ENCODE data around the gene RHBDL1. TPM values are rescaled to one million over a fixed set of nuclear protein-coding genes. Genes with fewer than 3 reads are reported as not detected.

Gene RHBDL1
- total and polyA plus RNA-seq, 11 donors, result 0.19 to 3.6 (median 1.8) TPM

DNA sequence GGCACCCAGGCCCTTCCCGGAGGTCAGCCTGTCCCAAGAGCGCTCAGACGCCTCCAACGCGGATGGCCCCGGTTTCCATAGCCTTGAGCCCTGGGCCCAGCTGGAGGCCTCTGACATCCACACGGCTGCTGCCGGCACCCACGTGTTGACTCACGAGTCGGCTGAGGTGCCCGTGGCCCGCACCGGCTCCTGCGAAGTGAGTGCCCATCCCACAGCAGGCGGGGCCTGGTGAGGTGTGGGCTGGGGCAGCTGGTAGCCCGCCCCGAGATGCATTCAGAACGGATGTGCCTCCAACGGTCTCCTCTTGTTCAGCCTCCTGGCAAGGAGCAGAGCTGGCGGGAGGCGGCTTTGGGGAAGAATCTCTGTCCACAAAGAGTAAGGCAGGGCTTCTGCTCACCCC lies 23.6 kb upstream of the RHBDL1 start:
- TF ChIP-seq POLR2A (IDR thresholded peaks at IDR 0.05), result no peak
- H3K4me3 ChIP-seq, result no peak overlapping the region
- ATAC-seq, result no peak
- WGBS, 4 donors, result 87 to 92% (median 91%) methylated on average over 14 to 22 of the region's 22 CpGs
- no peak overlapping the region for H3K27ac ChIP-seq
- peaks cover 3 to 38% (median 29%) of the 10 kb centered on the region in 12 donors for H3K4me1 ChIP-seq
- no peaks in the 10 kb centered on the region for H3K27me3 ChIP-seq
- intact Hi-C loops (cut with DNase I), result loop anchor here in 1 of 10 donors (10.0 kb wide), 1 partner anchor 67 kb away; no protein-coding TSS in a partner anchor
- DNase-seq, result no peak
- H3K36me3 ChIP-seq, result peaks cover 0 to 23% (median 0%) of the 10 kb centered on the region in 9 donors
- no peaks in the 10 kb centered on the region for H3K9me3 ChIP-seq

DNA sequence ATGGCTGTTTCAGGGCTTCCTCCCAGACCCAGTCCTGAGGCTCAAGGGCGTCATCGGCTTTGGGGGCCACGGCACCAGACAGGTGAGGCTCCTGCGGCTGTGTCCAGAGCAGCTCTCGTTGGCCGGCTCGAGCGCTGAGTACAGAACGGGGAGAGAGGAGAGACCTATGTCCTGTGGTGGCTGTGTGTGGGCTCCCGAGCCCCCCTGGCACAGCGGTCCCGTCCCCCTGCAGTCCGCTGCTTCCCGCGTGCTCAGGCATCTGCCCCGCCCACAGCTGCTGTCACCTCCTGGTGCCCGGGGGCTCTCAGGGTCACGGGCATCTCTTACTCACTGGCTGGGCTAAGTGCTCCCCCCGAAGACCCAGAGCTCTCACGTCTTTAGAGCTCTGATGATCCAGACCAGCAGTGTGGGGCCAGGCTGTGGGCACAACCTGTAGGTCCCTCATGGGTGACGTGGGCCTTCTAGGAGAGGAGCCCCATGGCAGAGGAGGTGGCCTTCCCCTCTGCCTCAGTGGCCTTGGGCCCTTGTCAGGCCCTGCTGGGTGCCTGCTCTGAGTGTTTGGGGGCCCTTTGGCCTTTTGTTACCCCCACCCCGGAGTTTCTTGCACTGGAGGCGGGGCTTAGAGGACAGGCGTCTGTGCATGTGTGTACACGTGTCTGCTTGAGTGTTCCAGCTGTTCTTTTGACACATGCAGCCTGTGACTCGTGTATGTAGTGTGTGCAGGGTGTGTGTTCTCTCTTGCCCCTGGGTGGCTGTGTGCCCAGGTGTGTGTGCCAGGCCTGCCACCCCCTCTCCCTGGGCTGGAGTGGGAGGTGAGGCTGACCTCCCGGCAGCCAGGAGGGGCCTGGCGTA lies 22.8 kb upstream of the RHBDL1 start:
- intact Hi-C loops (cut with DNase I), result loop anchor here in 1 of 10 donors (10.0 kb wide), 1 partner anchor 68 kb away; no protein-coding TSS in a partner anchor
- H3K4me1 ChIP-seq, result peaks cover 3 to 30% (median 21%) of the 10 kb centered on the region in 12 donors
- TF ChIP-seq, protein P1, sequence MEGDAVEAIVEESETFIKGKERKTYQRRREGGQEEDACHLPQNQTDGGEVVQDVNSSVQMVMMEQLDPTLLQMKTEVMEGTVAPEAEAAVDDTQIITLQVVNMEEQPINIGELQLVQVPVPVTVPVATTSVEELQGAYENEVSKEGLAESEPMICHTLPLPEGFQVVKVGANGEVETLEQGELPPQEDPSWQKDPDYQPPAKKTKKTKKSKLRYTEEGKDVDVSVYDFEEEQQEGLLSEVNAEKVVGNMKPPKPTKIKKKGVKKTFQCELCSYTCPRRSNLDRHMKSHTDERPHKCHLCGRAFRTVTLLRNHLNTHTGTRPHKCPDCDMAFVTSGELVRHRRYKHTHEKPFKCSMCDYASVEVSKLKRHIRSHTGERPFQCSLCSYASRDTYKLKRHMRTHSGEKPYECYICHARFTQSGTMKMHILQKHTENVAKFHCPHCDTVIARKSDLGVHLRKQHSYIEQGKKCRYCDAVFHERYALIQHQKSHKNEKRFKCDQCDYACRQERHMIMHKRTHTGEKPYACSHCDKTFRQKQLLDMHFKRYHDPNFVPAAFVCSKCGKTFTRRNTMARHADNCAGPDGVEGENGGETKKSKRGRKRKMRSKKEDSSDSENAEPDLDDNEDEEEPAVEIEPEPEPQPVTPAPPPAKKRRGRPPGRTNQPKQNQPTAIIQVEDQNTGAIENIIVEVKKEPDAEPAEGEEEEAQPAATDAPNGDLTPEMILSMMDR (IDR thresholded peaks at IDR 0.05), result no peak
- TF ChIP-seq POLR2A (IDR thresholded peaks at IDR 0.05), result no peak
- no peaks in the 10 kb centered on the region for H3K9me3 ChIP-seq
- H3K36me3 ChIP-seq, result peaks cover 0 to 30% (median 0%) of the 10 kb centered on the region in 9 donors
- no peak for DNase-seq
- H3K27me3 ChIP-seq, result no peaks in the 10 kb centered on the region
- H3K4me3 ChIP-seq, result no peak overlapping the region
- ATAC-seq, result no peak
- no peak overlapping the region for H3K27ac ChIP-seq
- 83 to 94% (median 85%) methylated on average over 10 to 28 of the region's 28 CpGs for WGBS, 4 donors

DNA sequence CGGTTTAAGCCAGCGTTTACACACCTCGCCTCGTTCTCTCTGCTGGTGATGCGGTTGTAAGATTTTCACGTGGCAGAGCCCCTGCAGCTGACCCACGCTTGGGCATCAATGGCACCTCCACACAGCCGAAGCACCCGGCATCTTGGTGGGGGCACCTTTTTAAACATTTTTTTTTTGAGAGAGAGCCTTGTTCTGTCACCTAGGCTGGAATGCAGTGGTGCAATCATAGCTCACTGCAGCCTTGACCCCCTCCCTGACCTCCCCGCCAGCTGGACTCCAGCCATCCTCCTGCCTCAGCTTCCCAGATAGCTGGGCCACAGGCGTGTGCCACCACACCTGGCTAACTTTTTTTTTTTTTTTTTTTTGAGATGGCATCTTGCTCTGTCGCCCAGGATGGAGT lies 21.4 kb upstream of the RHBDL1 start:
- Histone ChIP-seq H3K27ac (no peak overlapping the region), H3K9me3 (no peaks in the 10 kb centered on the region), H3K27me3 (no peaks in the 10 kb centered on the region), H3K4me1 (peaks cover 3 to 16% (median 9%) of the 10 kb centered on the region in 12 donors), H3K36me3 (peaks cover 0 to 33% (median 0%) of the 10 kb centered on the region in 9 donors), H3K4me3 (no peak overlapping the region)
- no peak for TF ChIP-seq POLR2A (IDR thresholded peaks at IDR 0.05)
- TF ChIP-seq, protein P1 (IDR thresholded peaks at IDR 0.05), result no peak
- intact Hi-C loops (cut with DNase I), result loop anchor here in 1 of 10 donors (10.0 kb wide), 1 partner anchor 69 kb away; no protein-coding TSS in a partner anchor
- ATAC-seq (no peak), DNase-seq (no peak)
- 93 to 94% (median 93%) methylated on average over 12 of the region's 12 CpGs for WGBS, 4 donors

DNA sequence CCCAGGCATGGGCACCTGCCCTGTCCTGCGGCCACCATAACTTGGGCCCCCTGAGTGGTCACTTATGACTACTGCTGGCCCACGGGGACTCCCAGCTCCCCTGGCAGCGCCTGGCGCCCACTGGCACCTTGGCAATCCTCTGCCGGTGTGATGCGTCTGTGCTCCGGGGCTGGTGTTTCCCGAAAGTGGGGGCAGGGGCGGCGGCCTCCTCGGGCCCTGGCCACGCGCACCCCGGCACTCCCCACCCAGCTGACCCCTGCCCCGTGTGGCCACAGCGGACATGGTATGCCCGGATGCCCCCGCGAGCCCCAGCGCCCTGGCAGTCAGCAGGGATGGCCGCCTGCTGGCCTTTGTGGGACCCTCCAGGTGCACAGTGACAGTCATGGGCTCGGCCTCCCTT lies 18.0 kb upstream of the RHBDL1 start:
- H3K27me3 ChIP-seq, result no peaks in the 10 kb centered on the region
- peaks cover 0 to 16% (median 11%) of the 10 kb centered on the region in 12 donors for H3K4me1 ChIP-seq
- DNase-seq (no peak), ATAC-seq (no peak)
- no peaks in the 10 kb centered on the region for H3K9me3 ChIP-seq
- peaks cover 0 to 33% (median 0%) of the 10 kb centered on the region in 9 donors for H3K36me3 ChIP-seq
- no peak overlapping the region for H3K4me3 ChIP-seq
- intact Hi-C loops (cut with DNase I), result loop anchor here in 1 of 10 donors (10.0 kb wide), 1 partner anchor 73 kb away; no protein-coding TSS in a partner anchor
- TF ChIP-seq, protein P1 (IDR thresholded peaks at IDR 0.05), result no peak
- TF ChIP-seq POLR2A (IDR thresholded peaks at IDR 0.05), result no peak
- 94 to 100% (median 96%) methylated on average over 7 to 22 of the region's 22 CpGs for WGBS, 4 donors
- no peak overlapping the region for H3K27ac ChIP-seq
